NCI-H510A treated with DMSO at 0.1 percent for 48 hours (cell line): ENCODE results near the gene MTIF2.
"Not testable (repeated sequence)": the region's sequence is repeated elsewhere in the genome, so short reads cannot be mapped to it uniquely, and the experiment has no call there.

Experiments used
- DNase-seq: peaks from one replicate; lab custom pipeline; 2025; lab: John Stamatoyannopoulos, UW

MTIF2 gene

GRCh38 chr2:55200416-55200815 is 68.6 kb downstream of the MTIF2 start:
- DNase-seq, result no peak

- no peak for DNase-seq
Observed at GRCh38 chr2:55196526-55196925, 72.5 kb downstream of the MTIF2 start.

- not testable (repeated sequence) for DNase-seq
Observed at GRCh38 chr2:55191888-55192287, 77.1 kb downstream of the MTIF2 start.

GRCh38 chr2:55186837-55187236 is 82.2 kb downstream of the MTIF2 start:
- not testable (repeated sequence) for DNase-seq
